Tibial nerve (tissue), 4 donors: ENCODE measurements around the gene TOR1AIP2.

Experiments
- EP300 ChIP-seq, 2 donors: sonication (generic); formaldehyde crosslinking; IDR thresholded peaks; one replicate each; pipeline ENCODE4 v1.6.1; 2017; ENCODE audit warnings: antibody characterized with exemption in 2 of 2, mild to moderate bottlenecking in 1 of 2
- POLR2A ChIP-seq, 2 donors: fragments of 450-650 bp; IDR thresholded peaks; one replicate each; pipeline ENCODE4 v1.6.1; 2017; ENCODE audit warnings: antibody characterized with exemption in 2 of 2, mild to moderate bottlenecking in 2 of 2, moderate library complexity in 2 of 2
- TF ChIP-seq, protein P1 (sequence below), 5 experiments: fragments of 200-600 bp in 3 of 5; fragments of 450-650 bp in 2 of 5; sonication (generic) in 3 of 5; IDR thresholded peaks; one replicate each; pipeline ENCODE4 v1.5.1; 2016 to 2019; ENCODE audit warnings: antibody characterized with exemption in 5 of 5, mild to moderate bottlenecking in 3 of 5, moderate library complexity in 2 of 5

- TF ChIP-seq, protein P1, sequence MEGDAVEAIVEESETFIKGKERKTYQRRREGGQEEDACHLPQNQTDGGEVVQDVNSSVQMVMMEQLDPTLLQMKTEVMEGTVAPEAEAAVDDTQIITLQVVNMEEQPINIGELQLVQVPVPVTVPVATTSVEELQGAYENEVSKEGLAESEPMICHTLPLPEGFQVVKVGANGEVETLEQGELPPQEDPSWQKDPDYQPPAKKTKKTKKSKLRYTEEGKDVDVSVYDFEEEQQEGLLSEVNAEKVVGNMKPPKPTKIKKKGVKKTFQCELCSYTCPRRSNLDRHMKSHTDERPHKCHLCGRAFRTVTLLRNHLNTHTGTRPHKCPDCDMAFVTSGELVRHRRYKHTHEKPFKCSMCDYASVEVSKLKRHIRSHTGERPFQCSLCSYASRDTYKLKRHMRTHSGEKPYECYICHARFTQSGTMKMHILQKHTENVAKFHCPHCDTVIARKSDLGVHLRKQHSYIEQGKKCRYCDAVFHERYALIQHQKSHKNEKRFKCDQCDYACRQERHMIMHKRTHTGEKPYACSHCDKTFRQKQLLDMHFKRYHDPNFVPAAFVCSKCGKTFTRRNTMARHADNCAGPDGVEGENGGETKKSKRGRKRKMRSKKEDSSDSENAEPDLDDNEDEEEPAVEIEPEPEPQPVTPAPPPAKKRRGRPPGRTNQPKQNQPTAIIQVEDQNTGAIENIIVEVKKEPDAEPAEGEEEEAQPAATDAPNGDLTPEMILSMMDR (IDR thresholded peaks at IDR 0.05) = no peak
- TF ChIP-seq POLR2A (IDR thresholded peaks at IDR 0.05) = no peak
- TF ChIP-seq EP300 (IDR thresholded peaks at IDR 0.05) = no peak
Observed at GRCh38 chr1:179853102-179853501, 24.5 kb downstream of the TOR1AIP2 start.
